C4-2B (cell line): Measurements from ENCODE around the gene IGF2BP1.
"Not testable (repeated sequence)": the region's sequence is repeated elsewhere in the genome, so short reads cannot be mapped to it uniquely, and the experiment has no call there.

Experiments used
- H3K27ac ChIP-seq: fragments of 450-650 bp; 2 replicates; pipeline ENCODE4 v1.5.1; 2017
- CTCF ChIP-seq: fragments of 450-650 bp; conservative IDR thresholded peaks from 2 replicates; pipeline ENCODE4 v1.5.1; 2017; ENCODE audit warnings: mild to moderate bottlenecking
- ZFX ChIP-seq: fragments of 450-650 bp; IDR thresholded peaks from 2 replicates; pipeline ENCODE4 v1.6.1; 2017

IGF2BP1 gene

GRCh38 chr17:49100601-49101000 is 103.4 kb downstream of the IGF2BP1 start:
- no peak for TF ChIP-seq ZFX
- TF ChIP-seq CTCF = no peak
- peak overlapping the region; percentile 42 for H3K27ac ChIP-seq

- peak overlapping the region; percentile 42; the same call in 1 of the 2 replicates for H3K27ac ChIP-seq
- TF ChIP-seq ZFX = peak; percentile 26; the same call in 1 of the 2 replicates
- TF ChIP-seq CTCF = no peak
These were observed 103.9 kb downstream of the IGF2BP1 start for GRCh38 chr17:49101054-49101534.

GRCh38 chr17:49103360-49103759 is 106.2 kb downstream of the IGF2BP1 start:
- not testable (repeated sequence) for H3K27ac ChIP-seq

DNA sequence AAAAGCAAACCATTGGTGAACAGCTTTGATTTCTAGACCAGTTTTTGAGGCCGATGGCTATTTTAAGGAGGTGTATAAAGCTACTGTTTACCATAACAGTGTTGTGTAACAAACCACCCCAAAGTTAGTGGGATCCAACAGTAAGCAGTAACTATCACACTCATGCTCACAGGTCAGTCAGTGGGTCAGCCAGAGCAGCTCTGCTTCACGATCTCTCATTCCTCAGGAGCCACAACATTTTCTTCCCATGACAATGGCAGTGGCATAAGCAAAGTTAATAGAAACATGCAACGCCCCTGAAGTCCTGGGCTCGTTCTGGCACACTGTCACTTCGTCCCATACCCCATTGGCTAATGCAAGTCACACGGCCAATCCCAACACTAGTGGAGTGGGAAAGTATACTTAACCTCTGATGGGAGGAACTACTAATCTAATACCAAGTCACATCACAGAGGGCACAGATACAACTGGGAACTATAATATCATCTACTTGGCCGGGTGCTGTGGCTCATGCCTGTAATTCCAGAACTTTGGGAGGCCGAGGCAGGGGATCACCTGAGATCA is 107.4 kb downstream of the IGF2BP1 start:
- no peak overlapping the region for H3K27ac ChIP-seq
- TF ChIP-seq CTCF (no peak), ZFX (no peak)
